ENCODE measurements around the gene RPS25.
A peak's percentile ranks its signal among the peaks of the same experiment; 100 is the strongest.

GRCh38 chr11:119016216-119017009 lies 1.7 kb downstream of the RPS25 start:
- TF ChIP-seq CTCF (IDR thresholded peaks at IDR 0.05; ENCODE audit: insufficient read depth, low read length): no peak
- no peak for TF ChIP-seq REST (IDR thresholded peaks at IDR 0.05; ENCODE audit: insufficient replicate concordance, low read depth)
- peak; percentile 20 for TF ChIP-seq POLR2AphosphoS5 (IDR thresholded peaks at IDR 0.05; ENCODE audit: low read depth)
